WTC11 (cell line): Measurements from ENCODE around the gene TOB2. TPM values are rescaled to one million over a fixed set of nuclear protein-coding genes. Genes with fewer than 3 reads are reported as not detected.

Source experiments
- EMX1 ChIP-seq: fragments of 250-450 bp; sonication (Bioruptor Pico); IDR thresholded peaks from 2 replicates; pipeline ENCODE4 v1.8.0; 2021; ENCODE audit warnings: mild to moderate bottlenecking
- ERG ChIP-seq: fragments of 250-450 bp; sonication (Bioruptor Pico); IDR thresholded peaks from 2 replicates; pipeline ENCODE4 v1.8.0; 2021; ENCODE audit warnings: mild to moderate bottlenecking
- ETV6 ChIP-seq: sonication (generic); formaldehyde crosslinking; IDR thresholded peaks from 2 replicates; pipeline ENCODE4 v1.8.1; 2022; ENCODE audit warnings: mild to moderate bottlenecking, missing genetic modification reagents
- HMGXB4 ChIP-seq: sonication (generic); formaldehyde crosslinking; IDR thresholded peaks from 2 replicates; pipeline ENCODE4 v1.8.1; 2023; ENCODE audit warnings: mild to moderate bottlenecking, moderate library complexity, missing genetic modification reagents
- IRF2 ChIP-seq: sonication (generic); formaldehyde crosslinking; IDR thresholded peaks from 2 replicates; pipeline ENCODE4 v1.8.0; 2022; ENCODE audit warnings: low read depth, missing genetic modification reagents, borderline replicate concordance
- KAT7 ChIP-seq: sonication (generic); formaldehyde crosslinking; IDR thresholded peaks from 2 replicates; pipeline ENCODE4 v1.8.1; 2023; ENCODE audit warnings: missing genetic modification reagents, mild to moderate bottlenecking, borderline replicate concordance
- MLX ChIP-seq: sonication (generic); formaldehyde crosslinking; IDR thresholded peaks from 2 replicates; pipeline ENCODE4 v1.8.1; 2023; ENCODE audit warnings: mild to moderate bottlenecking, missing genetic modification reagents, moderate library complexity
- NFE2L1 ChIP-seq: sonication (generic); formaldehyde crosslinking; IDR thresholded peaks from 2 replicates; pipeline ENCODE4 v1.8.1; 2023; ENCODE audit warnings: missing genetic modification reagents
- NR3C1 ChIP-seq: sonication (generic); formaldehyde crosslinking; conservative IDR thresholded peaks from 2 replicates; pipeline ENCODE4 v1.8.1; 2023; ENCODE audit warnings: low read depth, mild to moderate bottlenecking, missing genetic modification reagents
- SMAD3 ChIP-seq: sonication (generic); formaldehyde crosslinking; IDR thresholded peaks from 2 replicates; pipeline ENCODE4 v1.8.0; 2022; ENCODE audit warnings: missing genetic modification reagents, mild to moderate bottlenecking, borderline replicate concordance
- STAT6 ChIP-seq: sonication (generic); formaldehyde crosslinking; conservative IDR thresholded peaks from 2 replicates; pipeline ENCODE4 v1.8.1; 2023; ENCODE audit warnings: mild to moderate bottlenecking, low read depth, missing genetic modification reagents, moderate library complexity
- TP53 ChIP-seq: sonication (generic); formaldehyde crosslinking; IDR thresholded peaks from 2 replicates; pipeline ENCODE4 v1.8.1; 2023; ENCODE audit warnings: mild to moderate bottlenecking, missing genetic modification reagents
- ZMAT4 ChIP-seq: fragments of 250-450 bp; sonication (Bioruptor Pico); IDR thresholded peaks from 2 replicates; pipeline ENCODE4 v1.9.0; 2021; ENCODE audit warnings: mild to moderate bottlenecking
- ZNF121 ChIP-seq: sonication (generic); formaldehyde crosslinking; IDR thresholded peaks from 2 replicates; pipeline ENCODE4 v1.8.0; 2023; ENCODE audit warnings: missing genetic modification reagents
- ZNF263 ChIP-seq: sonication (generic); formaldehyde crosslinking; IDR thresholded peaks from 2 replicates; pipeline ENCODE4 v1.8.1; 2022; ENCODE audit warnings: low read depth, mild to moderate bottlenecking, moderate library complexity, missing genetic modification reagents
- ZNF317 ChIP-seq: sonication (generic); formaldehyde crosslinking; IDR thresholded peaks from 2 replicates; pipeline ENCODE4 v1.8.1; 2023; ENCODE audit warnings: low read depth, mild to moderate bottlenecking, moderate library complexity, missing genetic modification reagents, borderline replicate concordance
- ZNF396 ChIP-seq: fragments of 250-450 bp; sonication (Bioruptor Pico); IDR thresholded peaks from 2 replicates; pipeline ENCODE4 v1.8.0; 2021; ENCODE audit warnings: mild to moderate bottlenecking, moderate library complexity, borderline replicate concordance
- ZNF425 ChIP-seq: fragments of 250-450 bp; sonication (Bioruptor Pico); conservative IDR thresholded peaks from 2 replicates; pipeline ENCODE4 v1.9.0; 2021; ENCODE audit warnings: mild to moderate bottlenecking
- ZNF512 ChIP-seq: sonication (generic); formaldehyde crosslinking; IDR thresholded peaks from 2 replicates; pipeline ENCODE4 v1.8.1; 2022; ENCODE audit warnings: missing genetic modification reagents, borderline replicate concordance
- ZNF532 ChIP-seq: fragments of 250-450 bp; sonication (Bioruptor Pico); IDR thresholded peaks from 2 replicates; pipeline ENCODE4 v1.9.0; 2021; ENCODE audit warnings: mild to moderate bottlenecking, borderline replicate concordance
- total RNA-seq: library from RNA; stranded (reverse); gene quantifications from 3 replicates; pipeline ENCODE4 v1.2.3, GENCODE V29; 2021

TOB2 gene
- total RNA-seq, 1 experiment from 2014 or later, result 46.6 TPM

- TF ChIP-seq STAT6 (CRISPR knock-in tag) (peak; percentile 98), ZNF121 (CRISPR knock-in tag) (no peak), ETV6 (peak; percentile 59; the same call in 1 of the 2 replicates), ERG (CRISPR knock-in tag) (peak; percentile 89), ZNF532 (CRISPR knock-in tag) (no peak), IRF2 (CRISPR knock-in tag) (0 out of 2 replicates have a peak, but pooled peaks have one; percentile 47), TP53 (peak; percentile 69), MLX (CRISPR knock-in tag) (peak; percentile 23; the same call in 1 of the 2 replicates), ZNF263 (CRISPR knock-in tag) (peak; percentile 20; the same call in 1 of the 2 replicates), ZNF425 (CRISPR knock-in tag) (0 out of 2 replicates have a peak, but pooled peaks have one; percentile 44), HMGXB4 (CRISPR knock-in tag) (peak; percentile 89), ZNF317 (CRISPR knock-in tag) (0 out of 2 replicates have a peak, but pooled peaks have one; percentile 29), ZNF512 (CRISPR knock-in tag) (0 out of 2 replicates have a peak, but pooled peaks have one; percentile 32), NR3C1 (CRISPR knock-in tag) (peak; percentile 98; the same call in 1 of the 2 replicates), ZMAT4 (CRISPR knock-in tag) (peak; percentile 85), SMAD3 (CRISPR knock-in tag) (peak; percentile 23; the same call in 1 of the 2 replicates), EMX1 (CRISPR knock-in tag) (peak; percentile 89), KAT7 (CRISPR knock-in tag) (peak; percentile 57; the same call in 1 of the 2 replicates), NFE2L1 (CRISPR knock-in tag) (peak; percentile 83), ZNF396 (no peak)
Measured at GRCh38 chr22:41446639-41447434, at the start of gene TOB2 (continued).
